GM23338 (cell line): ENCODE measurements around the gene FLOT1. TPM values are rescaled to one million over a fixed set of nuclear protein-coding genes. Genes with fewer than 3 reads are reported as not detected.

ENCODE experiments used
- ATAC-seq: fragments of 200-7000 bp; cut with Tn5 transposase; 3 replicates; pipeline ENCODE4 v1.9.1; 2020
- DNase-seq: peaks from one replicate; pipeline ENCODE4 v3.0.0-alpha.2; 2015; ENCODE audit warnings: low spot score
- H2AFZ ChIP-seq: fragments of 200-600 bp; sonication (generic); 2 replicates; pipeline ENCODE4 v1.8.0; 2016; ENCODE audit warnings: antibody characterized with exemption, mild to moderate bottlenecking, moderate library complexity
- H3F3A ChIP-seq: fragments of 200-600 bp; sonication (generic); replicated peaks from 2 replicates; pipeline ENCODE4 v1.8.0; 2017; ENCODE audit warnings: antibody characterized with exemption, mixed run types, low read depth
- H3K27ac ChIP-seq: fragments of 200-600 bp; sonication (generic); 2 replicates; pipeline ENCODE4 v1.6.1; 2016; ENCODE audit warnings: low read depth
- H3K27me3 ChIP-seq: fragments of 200-600 bp; sonication (generic); 2 replicates; pipeline ENCODE4 v1.8.0; 2016; ENCODE audit warnings: mild to moderate bottlenecking, mixed run types, moderate library complexity; ENCODE audit not compliant: insufficient read depth
- H3K36me3 ChIP-seq: fragments of 200-600 bp; sonication (generic); 2 replicates; pipeline ENCODE4 v1.8.0; 2016; ENCODE audit warnings: mild to moderate bottlenecking; ENCODE audit not compliant: insufficient read depth
- H3K4me1 ChIP-seq: fragments of 200-600 bp; sonication (generic); 2 replicates; pipeline ENCODE4 v1.8.0; 2016; ENCODE audit warnings: mild to moderate bottlenecking, moderate library complexity; ENCODE audit not compliant: insufficient read depth
- H3K4me2 ChIP-seq: fragments of 200-600 bp; sonication (generic); 2 replicates; pipeline ENCODE4 v1.7.1; 2017; ENCODE audit warnings: mixed run types
- H3K4me3 ChIP-seq: fragments of 200-600 bp; sonication (generic); 2 replicates; pipeline ENCODE4 v1.6.1; 2016; ENCODE audit warnings: mixed run types
- H3K79me2 ChIP-seq: fragments of 200-600 bp; sonication (generic); replicated peaks from 2 replicates; pipeline ENCODE4 v1.8.0; 2017; ENCODE audit warnings: mild to moderate bottlenecking; ENCODE audit not compliant: insufficient read depth
- H3K9me2 ChIP-seq: fragments of 200-600 bp; sonication (generic); 2 replicates; pipeline ENCODE4 v1.8.0; 2017; ENCODE audit not compliant: insufficient read depth
- H4K20me1 ChIP-seq: fragments of 200-600 bp; sonication (generic); replicated peaks from 2 replicates; pipeline ENCODE4 v1.8.0; 2017; ENCODE audit warnings: mild to moderate bottlenecking; ENCODE audit not compliant: insufficient read depth
- H3K27ac Mint-ChIP-seq: 2 replicates; pipeline ENCODE4 v1.8.0; 2020; ENCODE audit warnings: inconsistent platforms, mild to moderate bottlenecking, moderate library complexity, mixed read lengths
- H3K27me3 Mint-ChIP-seq: 3 replicates; pipeline ENCODE4 v1.8.0; 2022; ENCODE audit warnings: low read depth, mild to moderate bottlenecking, moderate library complexity, mixed read lengths, inconsistent platforms; ENCODE audit not compliant: insufficient read depth, poor library complexity
- H3K36me3 Mint-ChIP-seq: 3 replicates; pipeline ENCODE4 v1.8.0; 2021; ENCODE audit warnings: low read depth, mild to moderate bottlenecking, inconsistent platforms, moderate library complexity, mixed read lengths
- H3K4me1 Mint-ChIP-seq: 3 replicates; pipeline ENCODE4 v1.8.0; 2020; ENCODE audit warnings: mild to moderate bottlenecking, inconsistent platforms, mixed read lengths
- H3K4me3 Mint-ChIP-seq: 3 replicates; pipeline ENCODE4 v1.8.0; 2021; ENCODE audit warnings: moderate library complexity, mild to moderate bottlenecking, inconsistent platforms, mixed read lengths
- H3K9me3 Mint-ChIP-seq: 3 replicates; pipeline ENCODE4 v1.8.0; 2020; ENCODE audit warnings: moderate library complexity, mild to moderate bottlenecking, inconsistent platforms, mixed read lengths
- CREB1 ChIP-seq: fragments of 250-450 bp; sonication (Bioruptor Pico); IDR thresholded peaks from 2 replicates; pipeline ENCODE4 v1.5.0; 2020; ENCODE audit warnings: low read depth, mild to moderate bottlenecking, moderate library complexity
- CTCF ChIP-seq, 2 experiments: fragments of 200-600 bp in 1 of 2; sonication (generic) in 1 of 2; conservative IDR thresholded peaks; 2 replicates each; pipeline versions ENCODE4 v1.5.1 to v1.6.1; 2016 to 2017; ENCODE audit warnings: antibody characterized with exemption in 2 of 2, low read depth in 2 of 2, mild to moderate bottlenecking in 2 of 2, moderate library complexity in 1 of 2
- ETS1 ChIP-seq: IDR thresholded peaks from 2 replicates; pipeline ENCODE4 v1.6.1; 2016; ENCODE audit warnings: antibody characterized with exemption
- EZH2 ChIP-seq: fragments of 200-600 bp; sonication (generic); IDR thresholded peaks from one replicate; pipeline ENCODE4 v1.8.0; 2017; ENCODE audit warnings: antibody characterized with exemption, mild to moderate bottlenecking, low read depth; ENCODE audit not compliant: unreplicated experiment
- EZH2phosphoT487 ChIP-seq: fragments of 200-600 bp; sonication (generic); IDR thresholded peaks from one replicate; pipeline ENCODE4 v1.8.1; 2018; ENCODE audit warnings: antibody characterized with exemption; ENCODE audit not compliant: unreplicated experiment
- JUNB ChIP-seq: IDR thresholded peaks from one replicate; pipeline ENCODE4 v1.6.1; 2016; ENCODE audit warnings: antibody characterized with exemption; ENCODE audit not compliant: unreplicated experiment
- NANOG ChIP-seq: IDR thresholded peaks from 2 replicates; pipeline ENCODE4 v1.6.1; 2016; ENCODE audit warnings: antibody characterized with exemption, borderline replicate concordance
- POLR2AphosphoS5 ChIP-seq: IDR thresholded peaks from 2 replicates; pipeline ENCODE4 v1.6.1; 2016; ENCODE audit warnings: antibody characterized with exemption, low read depth
- REST ChIP-seq: IDR thresholded peaks from one replicate; pipeline ENCODE4 v1.6.1; 2018; ENCODE audit warnings: antibody characterized with exemption; ENCODE audit not compliant: unreplicated experiment
- STAT1 ChIP-seq: IDR thresholded peaks from one replicate; pipeline ENCODE4 v1.6.1; 2016; ENCODE audit warnings: antibody characterized with exemption; ENCODE audit not compliant: unreplicated experiment
- ZNF114 ChIP-seq: fragments of 250-450 bp; sonication (Bioruptor Pico); IDR thresholded peaks from 2 replicates; pipeline ENCODE4 v1.5.0; 2020; ENCODE audit warnings: mild to moderate bottlenecking, moderate library complexity
- ZNF331 ChIP-seq: fragments of 250-450 bp; sonication (Bioruptor Pico); IDR thresholded peaks from 2 replicates; pipeline ENCODE4 v1.5.0; 2020; ENCODE audit warnings: low read depth, mild to moderate bottlenecking, moderate library complexity
- ZNF462 ChIP-seq: fragments of 250-450 bp; sonication (Bioruptor Pico); IDR thresholded peaks from 2 replicates; pipeline ENCODE4 v1.5.0; 2020; ENCODE audit warnings: mild to moderate bottlenecking, moderate library complexity
- polyA plus RNA-seq: library from polyadenylated mRNA; unstranded; fragments of >200 nt; fragmentation: Nextera tagmentation; extraction: Ambion mirVana; gene quantifications from 2 replicates; pipeline ENCODE4 v1.2.1, GENCODE V29; 2016
- total RNA-seq: library from RNA; depleted of rRNA; stranded (reverse); fragments of >200 nt; shearing (Covaris generic); gene quantifications from 2 replicates; pipeline ENCODE4 v1.2.3, GENCODE V29; 2014

FLOT1 gene
- total and polyA plus RNA-seq, 2 experiments from 2014 or later, result 72.2 to 94.5 TPM

DNA sequence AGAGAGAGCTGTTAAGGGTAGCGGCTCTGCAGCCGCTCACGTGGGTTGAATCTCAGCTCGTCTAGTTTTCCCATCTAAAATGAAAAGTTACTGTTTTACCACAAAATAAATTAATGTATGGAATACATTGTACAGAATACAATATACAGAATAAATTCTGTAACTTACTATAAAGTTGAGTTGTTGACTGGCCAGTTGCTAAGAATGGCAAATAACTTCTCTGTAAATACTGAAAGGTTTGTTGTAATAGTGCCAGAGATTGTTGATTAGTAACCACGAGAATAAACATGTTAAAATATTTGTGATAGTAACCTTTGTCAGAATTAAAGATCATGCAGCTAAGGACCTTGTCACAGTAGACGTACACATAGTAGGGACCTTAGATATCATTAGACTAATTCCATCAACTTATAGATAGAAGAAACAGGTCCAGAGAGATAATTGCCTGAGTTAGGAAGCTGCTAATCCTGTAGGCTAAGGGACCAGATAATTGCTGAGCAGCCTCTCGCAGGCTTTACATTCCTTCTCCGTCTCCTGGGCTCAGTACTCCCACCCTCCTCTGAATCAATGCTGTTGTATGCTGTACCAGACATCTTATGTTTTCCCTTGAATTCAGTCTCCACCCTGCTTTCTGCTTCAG, 51.2 kb downstream of the FLOT1 start:
- Histone ChIP-seq H3K27ac (no peak overlapping the region), H3K79me2 (no peaks in the 10 kb centered on the region), H3K4me3 (peak overlapping the region; percentile 94), H3K36me3 (no peaks in the 10 kb centered on the region), H3K4me2 (peak overlapping the region; percentile 81), H3K27me3 (0 out of 2 replicates have a peak, but pooled peaks cover under 1% of the 10 kb centered on the region), H2AFZ (peak overlapping the region; percentile 87; the same call in 1 of the 2 replicates), H3K9me2 (no peaks in the 10 kb centered on the region), H3K4me1 (peaks cover 19% of the 10 kb centered on the region), H3F3A (peaks cover 9% of the 10 kb centered on the region), H4K20me1 (no peaks in the 10 kb centered on the region)
- H3K4me3 Mint-ChIP-seq, result peak overlapping the region; percentile 88
- ATAC-seq (0 out of 3 replicates have a peak, but pooled peaks have one; percentile 3), DNase-seq (peak; percentile 52)
- peaks cover 12% of the 10 kb centered on the region for H3K36me3 Mint-ChIP-seq
- peaks cover 34% of the 10 kb centered on the region for H3K4me1 Mint-ChIP-seq
- TF ChIP-seq JUNB, result no peak
- no peak for TF ChIP-seq STAT1
- no peak for TF ChIP-seq ZNF331
- no peak for TF ChIP-seq NANOG
- no peak for TF ChIP-seq ZNF462 (CRISPR knock-in tag)
- TF ChIP-seq CREB1 (CRISPR knock-in tag), result no peak
- no peak for TF ChIP-seq ETS1
- no peak for TF ChIP-seq POLR2AphosphoS5
- no peak for TF ChIP-seq EZH2phosphoT487
- TF ChIP-seq REST, result no peak
- no peak for TF ChIP-seq ZNF114
- TF ChIP-seq CTCF (conservative IDR thresholded peaks at IDR 0.05; ENCODE audit: low read depth in 2 of 2), result no peak
- no peak for TF ChIP-seq EZH2
- no peaks in the 10 kb centered on the region for H3K9me3 Mint-ChIP-seq
- H3K27ac Mint-ChIP-seq, result no peak overlapping the region
- H3K27me3 Mint-ChIP-seq, result peaks cover 28% of the 10 kb centered on the region
